Tibial artery (tissue), 4 donors: ENCODE measurements around the gene AGPAT1.

Experiments
- DNase-seq, 2 donors: peaks; one replicate each; pipeline ENCODE4 v3.0.0-alpha.2; 2019
- H3K27ac ChIP-seq, 2 donors: fragments of 200-600 bp; sonication (generic) in 1 of 2; 1 replicate in 1 of 2; 2 replicates in 1 of 2; pipeline ENCODE4 v1.5.1; 2018 to 2019; ENCODE audit warnings: mild to moderate bottlenecking in 1 of 2
- H3K27me3 ChIP-seq, 2 donors: fragments of 200-600 bp; sonication (generic) in 1 of 2; one replicate each; pipeline versions ENCODE4 v1.5.1 to v1.6.0; 2016 to 2019
- H3K36me3 ChIP-seq, 3 donors: fragments of 200-600 bp; sonication (generic) in 2 of 3; one replicate each; pipeline ENCODE4 v1.5.1; 2016 to 2019; ENCODE audit warnings: mild to moderate bottlenecking in 2 of 3
- H3K4me1 ChIP-seq, 4 donors: fragments of 200-600 bp; sonication (generic) in 2 of 4; 1 replicate in 3 of 4; 2 replicates in 1 of 4; pipeline ENCODE4 v1.5.1; 2016 to 2019
- H3K4me3 ChIP-seq, 2 donors: fragments of 200-600 bp; sonication (generic) in 1 of 2; 1 replicate in 1 of 2; 2 replicates in 1 of 2; pipeline ENCODE4 v1.5.1; 2018 to 2019; ENCODE audit warnings: mild to moderate bottlenecking in 2 of 2
- H3K9me3 ChIP-seq, 3 donors: fragments of 200-600 bp; sonication (generic) in 1 of 3; one replicate each; pipeline ENCODE4 v1.5.1; 2016 to 2019
- intact Hi-C: fragments of 100-400 bp; cut with DNase I; formaldehyde crosslinking; loops from one replicate; pipeline ENCODE4 v1.15.0; 2023; ENCODE audit warnings: low total_unique reads
- TF ChIP-seq, protein P1 (sequence below), 2 experiments: fragments of 200-600 bp in 1 of 2; fragments of 450-650 bp in 1 of 2; IDR thresholded peaks; one replicate each; pipeline ENCODE4 v1.5.1; 2017 to 2019; ENCODE audit warnings: antibody characterized with exemption in 2 of 2, mild to moderate bottlenecking in 1 of 2, moderate library complexity in 1 of 2

AGPAT1 gene

GRCh38 chr6:32220021-32220420 is 44.1 kb upstream of the AGPAT1 start:
- no peak overlapping the region for H3K4me3 ChIP-seq
- no peaks in the 10 kb centered on the region for H3K36me3 ChIP-seq
- no peaks in the 10 kb centered on the region for H3K4me1 ChIP-seq
- H3K27ac ChIP-seq, result no peak overlapping the region
- peaks cover 0 to 28% of the 10 kb centered on the region in 2 donors for H3K27me3 ChIP-seq
- DNase-seq, result no peak
- no peaks in the 10 kb centered on the region for H3K9me3 ChIP-seq
- TF ChIP-seq, protein P1, sequence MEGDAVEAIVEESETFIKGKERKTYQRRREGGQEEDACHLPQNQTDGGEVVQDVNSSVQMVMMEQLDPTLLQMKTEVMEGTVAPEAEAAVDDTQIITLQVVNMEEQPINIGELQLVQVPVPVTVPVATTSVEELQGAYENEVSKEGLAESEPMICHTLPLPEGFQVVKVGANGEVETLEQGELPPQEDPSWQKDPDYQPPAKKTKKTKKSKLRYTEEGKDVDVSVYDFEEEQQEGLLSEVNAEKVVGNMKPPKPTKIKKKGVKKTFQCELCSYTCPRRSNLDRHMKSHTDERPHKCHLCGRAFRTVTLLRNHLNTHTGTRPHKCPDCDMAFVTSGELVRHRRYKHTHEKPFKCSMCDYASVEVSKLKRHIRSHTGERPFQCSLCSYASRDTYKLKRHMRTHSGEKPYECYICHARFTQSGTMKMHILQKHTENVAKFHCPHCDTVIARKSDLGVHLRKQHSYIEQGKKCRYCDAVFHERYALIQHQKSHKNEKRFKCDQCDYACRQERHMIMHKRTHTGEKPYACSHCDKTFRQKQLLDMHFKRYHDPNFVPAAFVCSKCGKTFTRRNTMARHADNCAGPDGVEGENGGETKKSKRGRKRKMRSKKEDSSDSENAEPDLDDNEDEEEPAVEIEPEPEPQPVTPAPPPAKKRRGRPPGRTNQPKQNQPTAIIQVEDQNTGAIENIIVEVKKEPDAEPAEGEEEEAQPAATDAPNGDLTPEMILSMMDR (IDR thresholded peaks at IDR 0.05), result no peak
- intact Hi-C loops, result no loop called here

GRCh38 chr6:32218167-32218566 is 42.3 kb upstream of the AGPAT1 start:
- Histone ChIP-seq H3K4me1 (no peaks in the 10 kb centered on the region), H3K27me3 (peaks cover 0 to 26% of the 10 kb centered on the region in 2 donors), H3K27ac (no peak overlapping the region), H3K4me3 (no peak overlapping the region), H3K9me3 (no peaks in the 10 kb centered on the region), H3K36me3 (no peaks in the 10 kb centered on the region)
- TF ChIP-seq, protein P1 (IDR thresholded peaks at IDR 0.05), result no peak
- DNase-seq, result no peak
- intact Hi-C loops, result no loop called here

DNA sequence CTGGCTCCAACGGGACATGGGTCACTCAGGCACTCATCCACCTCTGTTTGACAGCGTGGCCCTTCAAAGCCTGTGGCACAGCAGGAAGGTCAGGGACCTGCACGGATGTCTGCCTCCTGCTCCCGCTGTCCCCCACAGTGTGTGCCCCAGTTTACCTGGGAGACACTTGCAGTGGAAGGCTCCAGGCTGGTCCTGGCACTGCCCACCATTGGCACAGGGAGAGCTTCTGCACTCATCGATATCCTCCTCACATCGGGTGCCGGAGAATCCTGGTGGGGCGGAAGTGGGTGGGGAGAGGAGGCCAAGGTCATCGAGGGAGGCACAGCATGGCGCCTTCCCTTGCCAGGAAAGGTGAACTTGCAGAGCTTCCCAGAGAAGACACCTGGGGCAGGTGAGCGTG is 41.1 kb upstream of the AGPAT1 start:
- DNase-seq, result peak in 1 of 2 donors; percentile 51
- Histone ChIP-seq H3K4me1 (no peaks in the 10 kb centered on the region), H3K9me3 (no peaks in the 10 kb centered on the region), H3K36me3 (no peaks in the 10 kb centered on the region), H3K27ac (no peak overlapping the region), H3K27me3 (peaks cover 0 to 18% of the 10 kb centered on the region in 2 donors), H3K4me3 (no peak overlapping the region)
- intact Hi-C loops, result no loop called here
- TF ChIP-seq, protein P1 (IDR thresholded peaks at IDR 0.05), result no peak

DNA sequence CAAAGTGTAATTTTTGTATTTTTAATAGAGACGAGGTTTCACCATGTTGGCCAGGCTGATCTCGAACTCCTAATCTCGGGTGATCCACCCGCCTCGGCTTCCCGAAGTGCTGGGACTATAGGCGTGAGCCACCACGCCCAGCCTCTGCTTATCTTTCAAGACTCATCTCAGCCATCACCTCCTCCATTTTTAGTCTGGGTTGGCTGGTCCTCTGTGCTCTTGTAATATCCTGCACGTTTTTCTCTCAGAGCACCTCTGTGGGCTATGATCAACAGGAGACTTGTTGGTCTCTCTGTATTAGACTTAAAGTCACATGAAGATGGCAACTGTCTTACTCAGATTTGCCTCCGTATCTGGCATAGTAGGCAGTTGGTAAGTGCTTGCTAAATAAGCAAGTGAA is 40.4 kb upstream of the AGPAT1 start:
- DNase-seq, result no peak
- intact Hi-C loops, result no loop called here
- Histone ChIP-seq H3K36me3 (no peaks in the 10 kb centered on the region), H3K4me3 (no peak overlapping the region), H3K9me3 (no peaks in the 10 kb centered on the region), H3K27ac (no peak overlapping the region), H3K4me1 (no peaks in the 10 kb centered on the region), H3K27me3 (peaks cover 0 to 15% of the 10 kb centered on the region in 2 donors)
- TF ChIP-seq, protein P1 (IDR thresholded peaks at IDR 0.05), result no peak

DNA sequence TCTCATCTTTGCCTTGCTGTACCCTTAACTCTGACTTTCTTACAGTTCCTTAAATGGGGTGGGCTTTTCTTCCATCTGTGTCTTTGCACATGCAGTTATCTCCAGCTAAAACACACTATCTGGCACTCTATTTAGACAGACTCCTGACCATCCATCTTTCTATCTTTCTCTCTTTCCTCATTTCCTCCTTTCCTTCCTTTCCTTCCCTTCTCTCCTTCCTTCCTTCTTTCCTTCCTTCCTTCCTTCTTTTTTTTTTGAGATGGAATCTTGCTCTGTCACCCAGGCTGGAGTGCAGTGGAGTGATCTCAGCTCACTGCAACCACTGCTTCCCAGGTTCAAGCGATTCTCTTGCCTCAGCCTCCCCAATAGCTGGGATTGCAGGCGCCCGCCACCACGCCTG is 39.7 kb upstream of the AGPAT1 start:
- Histone ChIP-seq H3K27ac (no peak overlapping the region), H3K4me3 (no peak overlapping the region)
- TF ChIP-seq, protein P1 (IDR thresholded peaks at IDR 0.05), result no peak

GRCh38 chr6:32214126-32214525 is 38.2 kb upstream of the AGPAT1 start:
- H3K36me3 ChIP-seq, result no peaks in the 10 kb centered on the region
- H3K27ac ChIP-seq, result no peak overlapping the region
- H3K4me1 ChIP-seq, result no peaks in the 10 kb centered on the region
- peaks cover 0 to 3% of the 10 kb centered on the region in 2 donors for H3K27me3 ChIP-seq
- TF ChIP-seq, protein P1 (IDR thresholded peaks at IDR 0.05), result no peak
- no peak for DNase-seq
- no peaks in the 10 kb centered on the region for H3K9me3 ChIP-seq
- H3K4me3 ChIP-seq, result no peak overlapping the region
- intact Hi-C loops, result no loop called here

More for the DNA sequence above, 39.7 kb upstream of the AGPAT1 start:
- Histone ChIP-seq H3K27me3 (peaks cover 0 to 11% of the 10 kb centered on the region in 2 donors), H3K36me3 (no peaks in the 10 kb centered on the region), H3K9me3 (no peaks in the 10 kb centered on the region), H3K4me1 (no peaks in the 10 kb centered on the region)
- intact Hi-C loops, result no loop called here
- no peak for DNase-seq
